HG03521 (cell line): Measurements from ENCODE around the gene FARP1.

Experiments used
- ATAC-seq: cut with Tn5 transposase; IDR thresholded peaks from one replicate; pipeline ENCODE4 v1.9.1; 2021; ENCODE audit warnings: mild to moderate bottlenecking, moderate library complexity; ENCODE audit not compliant: unreplicated experiment

The FARP1 gene

GRCh38 chr13:98301721-98302120, 158.8 kb downstream of the FARP1 start:
- no peak for ATAC-seq

GRCh38 chr13:98303858-98304257, 161.0 kb downstream of the FARP1 start:
- no peak for ATAC-seq

GRCh38 chr13:98305670-98306069, 162.8 kb downstream of the FARP1 start:
- no peak for ATAC-seq

GRCh38 chr13:98307463-98308085, 164.7 kb downstream of the FARP1 start:
- no peak for ATAC-seq

GRCh38 chr13:98308086-98308911, 165.4 kb downstream of the FARP1 start:
- ATAC-seq, result no peak

GRCh38 chr13:98309569-98310335, 166.9 kb downstream of the FARP1 start:
- no peak for ATAC-seq

- ATAC-seq, result no peak
Observed at GRCh38 chr13:98310485-98311199, 167.7 kb downstream of the FARP1 start.

- no peak for ATAC-seq
Observed at GRCh38 chr13:98311200-98311548, 168.3 kb downstream of the FARP1 start.

- ATAC-seq, result no peak
Observed at GRCh38 chr13:98312606-98313005, 169.7 kb downstream of the FARP1 start.

- ATAC-seq, result no peak
Observed at GRCh38 chr13:98313023-98313921, 170.4 kb downstream of the FARP1 start.

- ATAC-seq, result no peak
Observed at GRCh38 chr13:98313922-98314292, 171.0 kb downstream of the FARP1 start.

GRCh38 chr13:98315466-98315865, 172.6 kb downstream of the FARP1 start:
- ATAC-seq, result no peak

GRCh38 chr13:98315902-98316301, 173.0 kb downstream of the FARP1 start:
- no peak for ATAC-seq

- ATAC-seq, result no peak
Observed at GRCh38 chr13:98317573-98318171, 174.8 kb downstream of the FARP1 start.

GRCh38 chr13:98318263-98318878, 175.5 kb downstream of the FARP1 start:
- no peak for ATAC-seq

- no peak for ATAC-seq
Observed at GRCh38 chr13:98320561-98321105, 177.7 kb downstream of the FARP1 start.

- ATAC-seq, result no peak
Observed at GRCh38 chr13:98321395-98321794, 178.5 kb downstream of the FARP1 start.

GRCh38 chr13:98322091-98322718, 179.3 kb downstream of the FARP1 start:
- ATAC-seq, result no peak

GRCh38 chr13:98324105-98324504, 181.2 kb downstream of the FARP1 start:
- ATAC-seq, result no peak
